WTC11 (cell line): ENCODE results near the gene GPC4. TPM values are rescaled to one million over a fixed set of nuclear protein-coding genes. Genes with fewer than 3 reads are reported as not detected.

Experiments used
- ATAC-seq: fragments of 200-7000 bp; cut with Tn5 transposase; 2 replicates; pipeline ENCODE4 v1.10.0; 2021; ENCODE audit warnings: mild to moderate bottlenecking, moderate library complexity
- CTCF ChIA-PET: fragments of 300-600 bp; sonication (Branson Sonifier 250); formaldehyde crosslinking; loops from one replicate; lab custom pipeline; 2021; ENCODE audit warnings: antibody characterized with exemption; lab: Charles Lee
- POLR2A ChIA-PET: fragments of 350-600 bp; sonication (Branson Sonifier 250); formaldehyde crosslinking; loops from one replicate; lab custom pipeline; 2021; ENCODE audit warnings: antibody characterized with exemption; lab: Charles Lee
- DNase-seq: peaks from one replicate; pipeline ENCODE4 v3.0.0; 2021; ENCODE audit warnings: low spot score
- H3K27ac Mint-ChIP-seq: 2 replicates; pipeline ENCODE4 v1.8.0; 2021; ENCODE audit warnings: mixed read lengths
- H3K27me3 Mint-ChIP-seq: 2 replicates; pipeline ENCODE4 v1.8.0; 2021; ENCODE audit warnings: low read depth, mild to moderate bottlenecking, moderate library complexity, mixed read lengths
- H3K36me3 Mint-ChIP-seq: 2 replicates; pipeline ENCODE4 v1.8.0; 2021; ENCODE audit warnings: mixed read lengths
- H3K4me1 Mint-ChIP-seq: 2 replicates; pipeline ENCODE4 v1.8.0; 2022; ENCODE audit warnings: mixed read lengths
- H3K4me3 Mint-ChIP-seq: 2 replicates; pipeline ENCODE4 v1.8.0; 2021; ENCODE audit warnings: mild to moderate bottlenecking, moderate library complexity, mixed read lengths
- H3K9me3 Mint-ChIP-seq: 2 replicates; pipeline ENCODE4 v1.8.0; 2021; ENCODE audit warnings: mixed read lengths
- ARID4B ChIP-seq: sonication (generic); formaldehyde crosslinking; IDR thresholded peaks from 2 replicates; pipeline ENCODE4 v1.8.0; 2023; ENCODE audit warnings: missing genetic modification reagents, mild to moderate bottlenecking, borderline replicate concordance
- ATF1 ChIP-seq: sonication (generic); formaldehyde crosslinking; IDR thresholded peaks from 2 replicates; pipeline ENCODE4 v1.8.1; 2023; ENCODE audit warnings: mild to moderate bottlenecking, moderate library complexity, missing genetic modification reagents
- ATF2 ChIP-seq: sonication (generic); formaldehyde crosslinking; IDR thresholded peaks from 2 replicates; pipeline ENCODE4 v1.8.1; 2022; ENCODE audit warnings: low read depth, missing genetic modification reagents, borderline replicate concordance
- ATF6 ChIP-seq: sonication (generic); formaldehyde crosslinking; IDR thresholded peaks from 2 replicates; pipeline ENCODE4 v1.8.1; 2023; ENCODE audit warnings: mild to moderate bottlenecking, missing genetic modification reagents
- FOXJ3 ChIP-seq: sonication (generic); formaldehyde crosslinking; IDR thresholded peaks from 2 replicates; pipeline ENCODE4 v1.9.0; 2021; ENCODE audit warnings: missing genetic modification reagents, mild to moderate bottlenecking, borderline replicate concordance
- IRF1 ChIP-seq: sonication (generic); formaldehyde crosslinking; IDR thresholded peaks from 2 replicates; pipeline ENCODE4 v1.8.0; 2023; ENCODE audit warnings: missing genetic modification reagents
- IRF2 ChIP-seq: sonication (generic); formaldehyde crosslinking; IDR thresholded peaks from 2 replicates; pipeline ENCODE4 v1.8.0; 2022; ENCODE audit warnings: low read depth, missing genetic modification reagents, borderline replicate concordance
- JUN ChIP-seq: sonication (generic); formaldehyde crosslinking; IDR thresholded peaks from 2 replicates; pipeline ENCODE4 v1.8.0; 2023; ENCODE audit warnings: mild to moderate bottlenecking, missing genetic modification reagents
- KAT7 ChIP-seq: sonication (generic); formaldehyde crosslinking; IDR thresholded peaks from 2 replicates; pipeline ENCODE4 v1.8.1; 2023; ENCODE audit warnings: missing genetic modification reagents, mild to moderate bottlenecking, borderline replicate concordance
- MXD4 ChIP-seq: fragments of 250-450 bp; sonication (Bioruptor Pico); IDR thresholded peaks from 2 replicates; pipeline ENCODE4 v1.8.0; 2021; ENCODE audit warnings: mild to moderate bottlenecking, moderate library complexity, borderline replicate concordance
- NFATC4 ChIP-seq: fragments of 250-450 bp; sonication (Bioruptor Pico); IDR thresholded peaks from 2 replicates; pipeline ENCODE4 v1.9.0; 2021; ENCODE audit warnings: mild to moderate bottlenecking
- NFYB ChIP-seq: sonication (generic); formaldehyde crosslinking; conservative IDR thresholded peaks from 2 replicates; pipeline ENCODE4 v1.8.0; 2022; ENCODE audit warnings: low read depth, missing genetic modification reagents
- PREB ChIP-seq: sonication (generic); formaldehyde crosslinking; IDR thresholded peaks from 2 replicates; pipeline ENCODE4 v1.8.1; 2022; ENCODE audit warnings: mild to moderate bottlenecking, missing genetic modification reagents, moderate library complexity, borderline replicate concordance
- RELA ChIP-seq: sonication (generic); formaldehyde crosslinking; IDR thresholded peaks from 2 replicates; pipeline ENCODE4 v1.8.1; 2022; ENCODE audit warnings: missing genetic modification reagents, mild to moderate bottlenecking, borderline replicate concordance
- RORB ChIP-seq: fragments of 250-450 bp; sonication (Bioruptor Pico); IDR thresholded peaks from 2 replicates; pipeline ENCODE4 v1.9.0; 2021; ENCODE audit warnings: mild to moderate bottlenecking
- ZBTB43 ChIP-seq: sonication (generic); formaldehyde crosslinking; IDR thresholded peaks from 2 replicates; pipeline ENCODE4 v1.8.1; 2023; ENCODE audit warnings: mild to moderate bottlenecking, missing genetic modification reagents
- ZMAT4 ChIP-seq: fragments of 250-450 bp; sonication (Bioruptor Pico); IDR thresholded peaks from 2 replicates; pipeline ENCODE4 v1.9.0; 2021; ENCODE audit warnings: mild to moderate bottlenecking
- ZNF317 ChIP-seq: sonication (generic); formaldehyde crosslinking; IDR thresholded peaks from 2 replicates; pipeline ENCODE4 v1.8.1; 2023; ENCODE audit warnings: low read depth, mild to moderate bottlenecking, moderate library complexity, missing genetic modification reagents, borderline replicate concordance
- ZNF396 ChIP-seq: fragments of 250-450 bp; sonication (Bioruptor Pico); IDR thresholded peaks from 2 replicates; pipeline ENCODE4 v1.8.0; 2021; ENCODE audit warnings: mild to moderate bottlenecking, moderate library complexity, borderline replicate concordance
- ZNF425 ChIP-seq: fragments of 250-450 bp; sonication (Bioruptor Pico); conservative IDR thresholded peaks from 2 replicates; pipeline ENCODE4 v1.9.0; 2021; ENCODE audit warnings: mild to moderate bottlenecking
- total RNA-seq: library from RNA; stranded (reverse); gene quantifications from 3 replicates; pipeline ENCODE4 v1.2.3, GENCODE V29; 2021

The GPC4 gene
- total RNA-seq, 1 experiment from 2014 or later: 144 TPM

- TF ChIP-seq ZNF317 (CRISPR knock-in tag) (no peak), MXD4 (no peak), ZMAT4 (CRISPR knock-in tag) (no peak), ARID4B (CRISPR knock-in tag) (no peak), ZNF396 (CRISPR knock-in tag) (no peak), IRF1 (no peak), FOXJ3 (CRISPR knock-in tag) (no peak), ZBTB43 (CRISPR knock-in tag) (no peak), ATF2 (CRISPR knock-in tag) (no peak), IRF2 (CRISPR knock-in tag) (no peak), ZNF425 (CRISPR knock-in tag) (no peak), JUN (CRISPR knock-in tag) (no peak), ATF6 (CRISPR knock-in tag) (no peak), NFATC4 (CRISPR knock-in tag) (no peak), RORB (CRISPR knock-in tag) (no peak), RELA (CRISPR knock-in tag) (no peak), ATF1 (CRISPR knock-in tag) (no peak), KAT7 (CRISPR knock-in tag) (no peak), NFYB (CRISPR knock-in tag) (no peak), PREB (CRISPR knock-in tag) (no peak)
- Mint-ChIP-seq H3K36me3 (no peaks in the 10 kb centered on the region), H3K4me3 (no peak overlapping the region), H3K27ac (no peak overlapping the region), H3K4me1 (peaks cover 37% of the 10 kb centered on the region), H3K9me3 (no peaks in the 10 kb centered on the region), H3K27me3 (peaks cover 14% of the 10 kb centered on the region)
- ChIA-PET CTCF (interaction anchor here (0.7 kb wide), 1 partner anchor 678 kb away, joined by 3 read pairs; no protein-coding TSS in a partner anchor), POLR2A (no interaction called here)
- ATAC-seq: no peak
- DNase-seq: no peak
These were observed 3.3 kb upstream of the GPC4 start for GRCh38 chrX:133418588-133418987.
